ENCODE measurements around the gene RNF217. TPM values are rescaled to one million over a fixed set of nuclear protein-coding genes. Genes with fewer than 3 reads are reported as not detected.

RNF217 gene
- total RNA-seq, 3 donors from 2014 or later = 11.6 to 47.3 (median 15.0) TPM

DNA sequence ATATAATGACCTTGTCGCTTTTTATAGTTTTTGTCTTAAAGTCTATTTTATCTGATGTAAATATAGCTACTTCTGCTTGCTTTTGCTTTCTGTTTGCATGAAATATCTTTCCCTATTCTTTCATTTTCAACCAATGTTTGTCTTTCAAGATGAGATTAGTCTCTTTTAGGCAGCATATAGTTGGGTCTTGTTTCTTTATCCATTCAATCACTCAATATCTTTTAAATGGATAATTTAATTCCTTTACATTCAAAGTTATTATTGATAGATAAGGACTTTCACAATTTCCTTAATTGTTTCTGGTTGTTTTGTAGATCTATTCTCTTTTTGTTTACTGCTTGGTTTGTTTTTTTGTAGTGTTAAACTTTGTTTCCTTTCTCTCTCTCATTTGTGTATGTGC lies 147.8 kb downstream of the RNF217 start:
- Histone ChIP-seq H3K9me3 (peaks cover 23% of the 10 kb centered on the region), H3K4me3 (no peak overlapping the region), H3K36me3 (ENCODE audit: low read depth) (no peaks in the 10 kb centered on the region), H3K4me1 (ENCODE audit: low read depth) (no peaks in the 10 kb centered on the region)
- DNase-seq (no peak), ATAC-seq (no peak)
- TF ChIP-seq, protein P1, sequence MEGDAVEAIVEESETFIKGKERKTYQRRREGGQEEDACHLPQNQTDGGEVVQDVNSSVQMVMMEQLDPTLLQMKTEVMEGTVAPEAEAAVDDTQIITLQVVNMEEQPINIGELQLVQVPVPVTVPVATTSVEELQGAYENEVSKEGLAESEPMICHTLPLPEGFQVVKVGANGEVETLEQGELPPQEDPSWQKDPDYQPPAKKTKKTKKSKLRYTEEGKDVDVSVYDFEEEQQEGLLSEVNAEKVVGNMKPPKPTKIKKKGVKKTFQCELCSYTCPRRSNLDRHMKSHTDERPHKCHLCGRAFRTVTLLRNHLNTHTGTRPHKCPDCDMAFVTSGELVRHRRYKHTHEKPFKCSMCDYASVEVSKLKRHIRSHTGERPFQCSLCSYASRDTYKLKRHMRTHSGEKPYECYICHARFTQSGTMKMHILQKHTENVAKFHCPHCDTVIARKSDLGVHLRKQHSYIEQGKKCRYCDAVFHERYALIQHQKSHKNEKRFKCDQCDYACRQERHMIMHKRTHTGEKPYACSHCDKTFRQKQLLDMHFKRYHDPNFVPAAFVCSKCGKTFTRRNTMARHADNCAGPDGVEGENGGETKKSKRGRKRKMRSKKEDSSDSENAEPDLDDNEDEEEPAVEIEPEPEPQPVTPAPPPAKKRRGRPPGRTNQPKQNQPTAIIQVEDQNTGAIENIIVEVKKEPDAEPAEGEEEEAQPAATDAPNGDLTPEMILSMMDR (IDR thresholded peaks at IDR 0.05) = no peak
- intact Hi-C loops (cut with DNase I, micrococcal nuclease) = loop anchor here in 1 of 2 donors (5.0 kb wide), 1 partner anchor 243 kb away; no protein-coding TSS in a partner anchor

- Histone ChIP-seq H3K4me1 (ENCODE audit: low read depth) (no peaks in the 10 kb centered on the region), H3K4me3 (no peak overlapping the region), H3K9me3 (peaks cover 23% of the 10 kb centered on the region), H3K36me3 (ENCODE audit: low read depth) (no peaks in the 10 kb centered on the region)
- ATAC-seq (no peak), DNase-seq (no peak)
- intact Hi-C loops (cut with DNase I, micrococcal nuclease) = loop anchor here in 1 of 2 donors (5.0 kb wide), 1 partner anchor 244 kb away; no protein-coding TSS in a partner anchor
- TF ChIP-seq, protein P1 (IDR thresholded peaks at IDR 0.05) = no peak
These were observed 149.2 kb downstream of the RNF217 start for GRCh38 chr6:125111219-125111983.

GRCh38 chr6:125112934-125113333 lies 150.7 kb downstream of the RNF217 start:
- intact Hi-C loops (cut with DNase I, micrococcal nuclease) = loop anchor here in 1 of 2 donors (5.0 kb wide), 1 partner anchor 246 kb away; no protein-coding TSS in a partner anchor
- ATAC-seq (peak; percentile 34), DNase-seq (no peak)
- no peaks in the 10 kb centered on the region for H3K36me3 ChIP-seq (ENCODE audit: low read depth)
- H3K9me3 ChIP-seq = peaks cover 23% of the 10 kb centered on the region
- no peak overlapping the region for H3K4me3 ChIP-seq
- no peaks in the 10 kb centered on the region for H3K4me1 ChIP-seq (ENCODE audit: low read depth)
- TF ChIP-seq, protein P1 (IDR thresholded peaks at IDR 0.05) = no peak

- Histone ChIP-seq H3K9me3 (peaks cover 23% of the 10 kb centered on the region), H3K4me1 (ENCODE audit: low read depth) (no peaks in the 10 kb centered on the region), H3K36me3 (ENCODE audit: low read depth) (no peaks in the 10 kb centered on the region), H3K4me3 (no peak overlapping the region)
- DNase-seq (peak in 1 of 3 donors; percentile 83), ATAC-seq (no peak)
- intact Hi-C loops (cut with DNase I, micrococcal nuclease) = loop anchor here (1.0 to 5.0 kb wide), 2 partner anchors 244 to 247 kb away; no protein-coding TSS in a partner anchor
- TF ChIP-seq, protein P1 (IDR thresholded peaks at IDR 0.05) = peak; percentile 64
These were observed 152.1 kb downstream of the RNF217 start for GRCh38 chr6:125114248-125114858.

- H3K36me3 ChIP-seq (ENCODE audit: low read depth) = no peaks in the 10 kb centered on the region
- H3K4me3 ChIP-seq = no peak overlapping the region
- TF ChIP-seq, protein P1 (IDR thresholded peaks at IDR 0.05) = no peak
- peaks cover 7% of the 10 kb centered on the region for H3K9me3 ChIP-seq
- no peaks in the 10 kb centered on the region for H3K4me1 ChIP-seq (ENCODE audit: low read depth)
- ATAC-seq = no peak
- intact Hi-C loops (cut with DNase I, micrococcal nuclease) = no loop called here
- no peak for DNase-seq
These were observed 153.9 kb downstream of the RNF217 start for GRCh38 chr6:125116170-125116569.

Measured in mucosa of descending colon (tissue), 3 donors.